ENCODE results near the gene SLCO1C1. TPM values are rescaled to one million over a fixed set of nuclear protein-coding genes. Genes with fewer than 3 reads are reported as not detected.
"Not testable (repeated sequence)": the region's sequence is repeated elsewhere in the genome, so short reads cannot be mapped to it uniquely, and the experiment has no call there.

Gene SLCO1C1
- total and polyA plus RNA-seq, 2 donors (not counting 1 experiment from before 2014, with no cell fraction given) = not detected

DNA sequence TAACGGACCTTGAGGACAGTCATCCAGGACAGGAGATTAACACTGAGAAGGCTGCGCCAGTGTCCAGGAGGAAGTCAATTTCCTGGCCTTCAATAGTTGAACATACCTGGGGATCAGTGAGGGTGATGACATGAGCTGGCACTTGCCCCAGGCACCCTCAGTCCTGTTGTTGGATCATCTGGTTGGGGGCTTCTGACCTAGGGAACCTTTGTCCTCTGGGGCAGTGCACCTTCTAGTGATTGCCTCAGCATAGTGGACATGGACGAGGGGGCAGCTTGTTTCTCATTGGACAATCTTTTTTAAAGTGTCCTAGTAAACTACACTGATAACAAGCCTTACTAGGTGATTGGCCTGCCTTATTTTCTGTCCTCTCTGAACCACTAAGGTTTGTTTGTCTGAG, 84.8 kb downstream of the SLCO1C1 start:
- H3K4me1 Mint-ChIP-seq; H3K27me3 Mint-ChIP-seq; DNase-seq; H3K4me3 Mint-ChIP-seq; H3K79me2 ChIP-seq (ENCODE audit: control insufficient read depth, insufficient read depth, low read length); H3K4me3 ChIP-seq (ENCODE audit: control extremely low read depth in 1 of 5, extremely low read depth in 1 of 5, insufficient read depth in 1 of 5, low read depth in 2 of 5, low read length in 4 of 5); CTCF ChIA-PET; H3K9me3 Mint-ChIP-seq (ENCODE audit: insufficient read depth); H3K4me1 ChIP-seq (ENCODE audit: control insufficient read depth in 2 of 2, insufficient read depth in 2 of 2, low read length in 2 of 2); H3K36me3 ChIP-seq (replicated peaks in 1 of 2; ENCODE audit: control extremely low read depth in 1 of 2, control insufficient read depth in 1 of 2, extremely low read depth in 1 of 2, insufficient read depth in 2 of 2, low read length in 1 of 2); ATAC-seq (ENCODE audit: low read depth); H3K27me3 ChIP-seq (replicated peaks in 1 of 4; ENCODE audit: control extremely low read depth in 1 of 4, control insufficient read depth in 3 of 4, insufficient read depth in 4 of 4, low read length in 3 of 4); H3K27ac ChIP-seq (ENCODE audit: low read length in 2 of 2); H3K4me2 ChIP-seq (replicated peaks; ENCODE audit: low read depth, low read length, poor library complexity, severe bottlenecking); H3K9ac ChIP-seq (ENCODE audit: low read length); H4K20me1 ChIP-seq (ENCODE audit: control insufficient read depth, insufficient read depth, low read length, poor library complexity, severe bottlenecking); POLR2A ChIA-PET; H3K27ac Mint-ChIP-seq; intact Hi-C loops (cut with micrococcal nuclease); H2AFZ ChIP-seq (ENCODE audit: insufficient read depth, low read depth, low read length, poor library complexity, severe bottlenecking): not testable (repeated sequence)
- 90% methylated on average over 2 of the region's 3 CpGs for WGBS (ENCODE audit: insufficient coverage)
- peaks cover 0 to 20% (median 0%) of the 10 kb centered on the region in 3 donors for H3K9me3 ChIP-seq (ENCODE audit: control extremely low read depth in 1 of 3, control insufficient read depth in 2 of 3, insufficient read depth in 1 of 3, low read length in 2 of 3)

DNA sequence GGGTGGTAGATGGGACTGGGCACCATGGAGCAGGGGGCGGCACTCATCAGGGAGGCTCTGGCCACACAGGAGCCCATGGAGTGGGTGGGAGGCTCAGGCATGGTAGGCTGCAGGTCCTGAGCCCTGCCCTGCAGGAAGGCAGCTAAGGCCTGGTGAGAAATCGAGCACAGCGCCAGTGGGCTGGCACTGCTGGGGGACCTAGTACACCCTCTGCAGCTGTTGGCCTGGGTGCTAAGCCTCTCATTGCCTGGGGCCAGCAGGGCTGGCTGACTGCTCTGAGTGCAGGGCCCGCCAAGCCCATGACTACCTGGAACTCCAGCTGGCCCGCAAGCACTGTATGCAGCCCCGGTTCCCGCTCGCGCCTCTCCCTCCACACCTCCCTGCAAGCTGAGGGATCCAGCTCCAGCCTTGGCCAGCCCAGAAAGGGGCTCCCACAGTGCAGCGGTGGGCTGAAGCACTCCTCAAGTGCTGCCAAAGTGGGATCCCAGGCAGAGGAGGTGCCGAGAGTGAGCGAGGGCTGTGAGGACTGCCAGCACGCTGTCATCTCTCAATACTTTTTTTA, 88.7 kb downstream of the SLCO1C1 start:
- H3K27ac Mint-ChIP-seq; H3K36me3 ChIP-seq (replicated peaks in 1 of 2; ENCODE audit: control extremely low read depth in 1 of 2, control insufficient read depth in 1 of 2, extremely low read depth in 1 of 2, insufficient read depth in 2 of 2, low read length in 1 of 2); H3K9me3 Mint-ChIP-seq (ENCODE audit: insufficient read depth); H3K27ac ChIP-seq (ENCODE audit: low read length in 2 of 2); POLR2A ChIA-PET; H4K20me1 ChIP-seq (ENCODE audit: control insufficient read depth, insufficient read depth, low read length, poor library complexity, severe bottlenecking); DNase-seq; H2AFZ ChIP-seq (ENCODE audit: insufficient read depth, low read depth, low read length, poor library complexity, severe bottlenecking); CTCF ChIA-PET; H3K4me2 ChIP-seq (replicated peaks; ENCODE audit: low read depth, low read length, poor library complexity, severe bottlenecking); H3K9ac ChIP-seq (ENCODE audit: low read length); H3K27me3 ChIP-seq (replicated peaks in 1 of 4; ENCODE audit: control extremely low read depth in 1 of 4, control insufficient read depth in 3 of 4, insufficient read depth in 4 of 4, low read length in 3 of 4); H3K79me2 ChIP-seq (ENCODE audit: control insufficient read depth, insufficient read depth, low read length); H3K27me3 Mint-ChIP-seq; ATAC-seq (ENCODE audit: low read depth); H3K4me3 ChIP-seq (ENCODE audit: control extremely low read depth in 1 of 5, extremely low read depth in 1 of 5, insufficient read depth in 1 of 5, low read depth in 2 of 5, low read length in 4 of 5); H3K4me3 Mint-ChIP-seq; H3K4me1 ChIP-seq (ENCODE audit: control insufficient read depth in 2 of 2, insufficient read depth in 2 of 2, low read length in 2 of 2); intact Hi-C loops (cut with micrococcal nuclease); H3K4me1 Mint-ChIP-seq: not testable (repeated sequence)
- WGBS (ENCODE audit: insufficient coverage) = 96% methylated on average over 7 of the region's 13 CpGs
- peaks cover 0 to 14% (median 0%) of the 10 kb centered on the region in 3 donors for H3K9me3 ChIP-seq (ENCODE audit: control extremely low read depth in 1 of 3, control insufficient read depth in 2 of 3, insufficient read depth in 1 of 3, low read length in 2 of 3)

Measured in B cell (primary cell).